Astrocyte (in vitro differentiated cells and primary cell): ENCODE results near the gene NMBR.

Source experiments
- CTCF ChIP-seq: IDR thresholded peaks from 2 replicates; pipeline ENCODE4 v1.5.1; 2011; ENCODE audit warnings: low read depth, mild to moderate bottlenecking, inconsistent platforms, low read length, moderate library complexity; ENCODE audit not compliant: insufficient read depth
- EZH2 ChIP-seq: IDR thresholded peaks from 2 replicates; pipeline ENCODE4 v1.6.1; 2012; ENCODE audit warnings: mild to moderate bottlenecking, low read length, inconsistent platforms; ENCODE audit not compliant: insufficient read depth

- TF ChIP-seq CTCF (no peak), EZH2 (no peak)
Measured at GRCh38 chr6:142152746-142153145, 5.8 kb upstream of the NMBR start.
